Measurements from ENCODE around the gene PGRMC1.
"Not testable (repeated sequence)": the region's sequence is repeated elsewhere in the genome, so short reads cannot be mapped to it uniquely, and the experiment has no call there.

The PGRMC1 gene

DNA sequence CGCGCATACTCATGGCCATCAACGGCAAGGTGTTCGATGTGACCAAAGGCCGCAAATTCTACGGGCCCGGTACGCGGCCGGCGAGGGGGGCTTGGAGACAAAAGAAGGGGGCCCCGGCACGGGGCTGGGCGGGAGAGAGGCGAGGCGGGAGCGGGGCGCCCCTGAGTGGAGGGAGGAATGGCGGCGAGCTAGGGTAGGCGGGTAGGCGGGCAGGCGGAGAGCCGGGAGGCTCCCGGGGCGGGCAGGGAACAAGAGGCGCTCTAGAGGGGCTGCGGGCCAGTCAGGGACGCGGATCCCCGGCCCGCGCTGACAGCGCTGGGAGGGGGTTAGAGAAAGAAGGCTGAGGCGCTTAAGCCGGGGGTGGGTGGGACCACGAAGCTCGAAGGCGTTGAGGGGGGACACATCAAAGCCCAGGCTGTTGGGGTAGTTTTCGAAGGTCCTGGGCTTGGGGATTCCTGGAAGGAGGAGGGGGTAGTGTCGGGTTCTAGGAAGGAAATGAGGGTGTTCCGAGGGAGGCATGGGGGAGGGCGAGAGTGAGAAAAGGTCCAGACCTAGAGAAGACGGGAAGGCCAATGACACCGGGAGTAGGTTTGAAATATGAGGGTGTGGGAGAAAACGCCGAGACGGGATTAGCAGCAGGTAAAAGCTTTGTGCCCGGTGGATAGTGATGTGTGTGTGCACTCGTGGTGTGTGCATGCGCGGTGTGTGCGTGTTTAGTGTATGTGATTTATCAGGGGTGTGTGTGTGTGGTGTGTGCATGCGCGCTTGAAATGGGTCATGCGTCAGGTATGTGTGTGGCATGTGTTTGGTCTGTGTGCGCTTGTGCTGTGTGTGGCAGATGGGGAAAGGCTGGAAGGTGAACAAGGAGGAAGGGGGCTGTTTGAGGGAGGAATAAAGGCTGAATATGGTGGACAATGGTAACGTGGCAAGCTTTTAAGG is 807 bp downstream of the PGRMC1 start:
- FAIRE-seq: no peak

DNA sequence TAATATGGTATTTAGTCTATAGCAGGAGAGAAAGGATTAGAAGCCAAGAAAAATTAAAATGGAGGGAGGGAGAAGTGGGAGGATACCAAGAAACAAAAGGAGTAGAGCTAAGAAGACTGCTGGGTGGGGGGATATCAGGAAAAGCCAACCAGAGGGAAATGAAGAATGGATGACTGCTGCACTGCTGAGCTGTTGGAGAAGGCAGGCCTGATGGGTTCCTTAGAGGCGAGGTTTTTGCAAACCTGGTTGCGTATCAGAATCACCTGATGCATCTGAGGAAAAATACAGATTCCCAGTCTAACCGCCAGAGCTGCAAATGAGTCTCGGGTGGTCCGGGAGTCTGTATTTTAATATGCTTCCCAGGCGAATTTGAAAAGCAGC is 1.5 kb downstream of the PGRMC1 start:
- no peak for FAIRE-seq

DNA sequence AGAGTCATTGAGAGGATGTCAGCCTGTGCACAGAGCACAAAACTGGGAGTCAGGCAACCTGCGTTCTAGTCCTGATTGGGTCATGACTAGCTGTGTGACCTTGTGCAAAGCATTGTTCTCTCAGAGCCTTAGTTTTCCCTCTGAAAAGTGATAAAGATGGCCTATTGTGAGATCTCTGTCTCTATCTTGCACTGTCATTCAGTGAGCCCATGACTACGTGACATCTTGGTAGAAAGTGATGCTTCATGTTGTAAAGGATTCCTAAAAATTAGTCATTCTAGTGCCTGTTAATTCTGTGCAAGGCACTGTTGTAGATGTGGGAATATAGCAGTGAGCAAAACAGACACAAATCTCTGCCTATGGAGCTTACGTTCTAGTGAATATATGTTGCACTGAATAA is 2.5 kb downstream of the PGRMC1 start:
- FAIRE-seq: no peak

DNA sequence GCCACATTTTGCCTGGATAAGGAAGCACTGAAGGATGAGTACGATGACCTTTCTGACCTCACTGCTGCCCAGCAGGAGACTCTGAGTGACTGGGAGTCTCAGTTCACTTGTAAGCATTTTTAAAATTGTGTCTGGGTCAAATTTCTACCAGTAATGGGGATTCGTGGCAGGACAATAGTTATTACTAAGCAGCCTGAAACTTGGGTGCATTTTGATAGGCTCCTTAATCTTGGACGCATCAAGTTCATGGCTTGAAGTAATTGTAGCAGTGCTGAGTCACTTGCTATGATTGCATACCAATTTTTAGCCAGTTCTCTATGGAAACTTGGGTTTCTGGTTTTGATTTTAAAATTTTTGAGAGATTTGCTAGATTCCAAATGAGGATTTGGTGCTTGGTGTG is 4.3 kb downstream of the PGRMC1 start:
- no peak for FAIRE-seq

DNA sequence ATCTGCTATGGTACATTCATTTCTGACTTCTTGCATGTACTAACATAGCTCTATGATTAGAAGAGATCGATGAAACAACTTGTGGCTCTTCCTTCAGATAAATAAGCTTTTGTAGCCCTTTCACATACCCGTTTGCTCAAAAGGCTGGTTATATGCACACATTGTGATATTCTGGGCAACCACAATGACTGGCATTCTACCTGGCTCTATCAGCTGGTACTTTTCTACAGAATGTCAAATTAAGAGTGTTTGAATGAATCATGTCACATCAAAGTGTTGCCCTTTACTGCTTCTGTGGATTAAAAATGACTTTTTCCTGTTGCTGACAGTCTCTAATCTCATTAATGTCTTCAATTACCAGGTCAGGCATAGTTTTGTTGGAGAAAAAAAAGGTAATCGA is 11.6 kb downstream of the PGRMC1 start:
- FAIRE-seq: no peak

DNA sequence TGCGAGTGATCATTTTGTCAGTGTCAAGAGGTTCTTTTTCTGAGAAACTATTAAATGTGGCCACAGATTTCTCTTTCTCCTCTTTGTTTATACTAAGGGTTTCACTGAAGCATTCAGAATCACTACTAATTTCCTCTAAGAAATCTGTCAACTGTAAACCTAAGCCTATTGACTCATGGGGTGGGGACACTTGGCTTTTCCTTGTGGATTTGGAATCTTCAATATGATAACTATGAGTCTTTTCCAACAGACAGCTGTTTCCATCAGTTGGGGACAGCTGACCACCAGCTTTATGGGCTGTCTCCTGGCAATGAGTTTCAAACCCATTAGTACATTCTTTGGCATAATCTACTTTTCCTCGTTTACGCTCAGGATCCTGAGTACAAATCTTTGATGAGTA is 13.8 kb downstream of the PGRMC1 start:
- no peak for FAIRE-seq

DNA sequence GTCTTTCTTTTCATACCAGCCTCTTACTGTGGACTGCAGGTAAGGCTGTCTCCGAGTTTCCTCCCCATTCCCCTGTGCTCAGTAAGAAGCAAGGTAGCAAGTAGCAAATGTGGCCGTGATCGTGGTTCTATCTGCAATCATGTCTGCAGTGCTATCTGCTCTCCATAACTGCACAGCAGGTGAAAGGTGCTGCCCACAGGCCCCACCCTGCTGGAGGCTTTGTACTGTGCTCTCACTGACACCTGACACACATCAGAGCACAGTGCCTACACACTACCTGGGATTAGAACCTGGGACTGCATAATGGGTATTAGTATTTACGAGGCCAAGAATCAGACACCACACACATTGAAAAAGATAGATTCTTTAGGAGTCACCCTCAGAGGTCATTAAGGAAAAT is 15.3 kb downstream of the PGRMC1 start:
- no peak for FAIRE-seq

DNA sequence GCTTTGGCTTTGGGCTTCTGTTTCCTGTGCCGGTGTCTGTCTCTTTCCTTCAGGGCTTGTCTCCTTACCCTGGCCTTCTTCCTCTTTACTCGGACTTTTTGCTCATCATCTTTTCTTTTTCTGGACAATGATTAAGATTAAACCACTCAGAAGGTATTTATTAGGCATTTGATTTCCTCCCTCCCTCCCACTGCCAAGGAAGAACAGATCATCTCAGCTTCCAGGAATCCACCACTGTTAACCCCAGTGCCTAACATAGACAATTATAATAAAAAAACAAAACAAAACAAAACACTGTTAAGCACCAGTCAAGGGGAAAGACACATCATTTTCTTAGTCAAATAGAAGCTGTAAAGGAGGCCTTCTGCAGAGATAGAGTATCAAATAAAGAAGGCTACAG is 16.6 kb downstream of the PGRMC1 start:
- no peak for FAIRE-seq

DNA sequence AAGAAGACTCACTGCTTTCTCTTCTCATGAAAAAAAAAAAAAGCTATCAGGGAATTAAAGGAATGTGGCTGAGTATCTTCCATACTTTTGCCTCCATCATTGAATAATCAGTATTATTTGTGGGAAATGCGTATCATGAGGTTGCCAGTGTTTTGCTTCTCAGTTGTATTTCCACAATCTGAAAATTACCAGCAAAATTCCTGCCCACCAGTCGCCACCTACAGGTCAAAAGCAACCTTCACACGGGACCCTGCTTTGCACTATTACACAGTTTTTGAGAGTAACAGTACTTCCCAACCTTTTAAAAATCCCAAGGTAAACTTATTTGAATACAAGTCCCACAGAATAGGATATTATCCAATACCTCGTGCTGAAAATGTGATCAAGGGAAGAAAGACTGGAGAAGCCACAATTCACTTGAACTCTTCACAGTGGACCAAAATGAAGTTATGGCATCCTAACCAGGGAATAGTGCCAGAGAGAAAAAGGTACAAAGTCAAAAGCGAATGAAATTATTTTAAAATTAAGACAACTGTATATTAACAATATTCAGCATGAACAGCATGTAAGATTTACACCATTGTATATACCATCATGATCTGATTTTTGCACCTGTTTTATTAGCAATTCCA is 30.4 kb downstream of the PGRMC1 start:
- peak; percentile 88 for FAIRE-seq

DNA sequence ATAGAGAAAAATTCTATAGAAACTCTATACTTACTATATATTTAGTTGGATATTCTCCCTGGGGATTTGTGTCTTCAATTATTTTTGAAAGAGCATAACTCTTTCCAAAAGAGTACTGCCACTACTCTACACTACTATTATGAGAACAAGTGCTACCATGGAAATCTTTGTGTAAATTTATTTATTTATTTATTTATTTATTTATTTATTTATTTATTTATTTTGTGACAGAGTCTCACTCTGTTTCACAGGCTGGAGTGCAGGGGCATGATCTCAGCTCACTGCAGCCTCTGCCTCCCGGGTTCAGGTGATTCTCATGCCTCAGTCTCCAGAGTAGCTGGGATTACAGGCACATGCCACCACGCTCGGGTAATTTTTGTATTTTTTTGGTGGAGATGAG is 31.0 kb downstream of the PGRMC1 start:
- not testable (repeated sequence) for FAIRE-seq

DNA sequence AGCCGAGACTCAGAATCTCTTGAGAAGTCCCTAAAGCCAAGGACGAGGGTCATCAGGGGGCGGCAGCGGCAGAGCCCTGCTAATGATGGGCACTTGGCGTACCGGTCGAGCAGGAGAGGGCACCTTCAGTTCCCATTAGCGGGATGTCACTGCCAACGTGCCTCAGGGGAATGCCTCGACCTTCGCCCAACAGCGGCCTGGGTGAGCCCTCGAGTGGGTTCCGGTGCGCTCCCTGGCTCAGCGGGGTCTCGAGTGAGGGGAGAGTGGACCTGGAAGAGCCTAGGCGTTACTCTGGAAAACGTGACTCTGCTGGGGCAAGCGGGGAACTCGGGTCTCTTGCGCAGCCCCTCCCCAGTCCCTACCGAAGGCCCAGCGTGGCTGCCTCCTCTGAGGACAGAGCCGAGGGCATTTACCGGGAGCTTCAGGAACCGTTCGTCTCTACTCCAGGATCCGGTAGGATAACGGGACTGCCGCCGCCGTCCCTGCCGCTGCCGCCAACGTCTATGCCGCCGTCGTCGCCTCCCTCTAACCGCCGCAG is 36.9 kb downstream of the PGRMC1 start:
- no peak for FAIRE-seq

DNA sequence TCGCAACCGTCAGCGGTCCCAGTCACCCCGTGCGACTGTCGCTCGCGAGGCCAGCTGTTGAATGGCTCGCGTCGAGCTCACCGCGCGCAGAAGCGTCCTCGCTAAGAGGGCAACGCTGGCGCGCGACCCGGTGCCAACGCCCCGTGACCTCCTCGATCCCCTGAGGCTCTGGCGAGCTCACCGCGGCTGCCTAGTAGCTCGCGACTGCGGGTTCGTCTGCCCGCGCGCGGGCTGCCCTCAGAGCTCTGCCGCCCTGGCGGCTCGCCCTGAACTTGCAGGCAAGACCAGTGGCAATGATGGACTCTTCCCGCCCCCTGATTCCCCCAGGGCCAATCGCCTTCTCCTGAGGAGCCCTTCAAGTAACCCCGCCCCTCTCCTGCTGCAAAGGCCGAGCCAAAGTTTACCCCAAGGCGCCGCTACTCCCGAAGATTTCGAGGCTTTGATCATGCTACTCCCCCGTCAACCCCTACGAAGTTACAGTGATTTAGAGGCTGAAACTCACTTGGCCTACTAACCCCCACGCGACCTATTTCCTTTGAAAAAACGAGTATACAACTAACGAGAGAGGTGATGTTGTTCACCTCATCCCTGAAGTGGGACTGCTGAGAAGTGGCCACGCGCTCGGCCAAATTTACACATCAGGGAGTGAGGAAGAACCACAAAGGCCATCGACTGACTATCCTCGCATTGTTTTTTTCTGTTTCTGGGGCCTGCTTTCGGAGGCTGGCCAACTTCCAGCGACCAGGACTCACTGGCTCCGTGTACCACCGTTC is 37.5 kb downstream of the PGRMC1 start:
- FAIRE-seq: no peak

DNA sequence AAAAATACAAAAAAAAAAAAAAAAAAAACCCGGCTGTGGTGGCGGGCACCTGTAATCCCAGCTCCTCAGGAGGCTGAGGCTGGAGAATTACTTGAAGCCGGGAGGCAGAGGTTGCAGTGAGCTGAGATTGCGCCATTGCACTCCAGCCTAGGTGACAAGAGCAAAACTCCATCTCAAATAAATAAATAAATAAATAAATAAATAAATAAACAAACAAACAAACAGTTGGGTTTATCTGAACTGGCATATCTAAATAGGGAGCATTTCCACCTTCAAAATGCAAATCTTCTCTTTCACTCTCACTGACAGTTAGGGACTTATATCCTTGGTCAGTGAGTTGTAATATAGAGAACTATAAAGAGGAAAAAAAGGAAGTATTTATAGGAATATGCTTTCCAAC is 46.3 kb downstream of the PGRMC1 start:
- not testable (repeated sequence) for FAIRE-seq

DNA sequence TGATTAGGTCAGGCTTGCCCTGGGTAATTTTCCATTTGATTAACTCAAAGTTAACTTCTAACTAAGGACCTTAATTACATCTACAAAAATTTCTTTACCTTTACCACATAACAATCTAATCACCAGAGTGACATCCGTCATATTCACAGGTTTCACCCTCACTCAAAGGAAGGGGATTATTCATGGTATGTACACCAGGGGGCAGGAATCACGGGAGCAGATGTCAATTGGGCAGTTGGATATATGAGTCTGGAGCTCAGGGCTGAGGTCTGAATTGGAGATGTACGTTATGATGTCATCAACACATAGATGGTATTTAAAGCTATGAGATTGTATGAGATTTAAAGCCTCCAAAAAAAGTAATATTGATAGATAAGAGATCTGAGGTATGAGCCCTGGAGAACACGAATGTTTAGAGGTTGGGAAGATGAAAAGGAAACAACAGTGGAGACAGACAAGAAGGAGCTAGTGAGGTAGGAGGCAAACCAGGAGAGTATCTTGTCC is 52.9 kb downstream of the PGRMC1 start:
- no peak for FAIRE-seq

DNA sequence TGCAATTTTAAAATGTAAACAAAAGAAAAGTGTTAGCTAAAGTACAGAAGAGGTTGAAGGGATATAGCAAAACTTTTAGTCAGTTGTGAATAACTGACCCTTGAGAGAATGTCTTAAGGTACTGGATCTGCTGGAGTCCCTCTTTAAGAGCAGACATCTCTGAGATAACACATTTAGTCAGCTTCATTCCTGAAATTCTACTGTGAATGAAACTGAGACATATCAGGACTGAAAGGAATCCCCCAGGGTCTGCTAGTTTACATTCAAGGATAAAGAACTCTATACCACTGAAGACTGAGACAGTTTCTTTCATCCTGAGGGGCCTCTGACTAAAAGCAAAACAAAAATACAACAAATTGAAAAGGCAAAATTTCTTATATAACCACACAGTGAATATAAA is 54.4 kb downstream of the PGRMC1 start:
- no peak for FAIRE-seq

DNA sequence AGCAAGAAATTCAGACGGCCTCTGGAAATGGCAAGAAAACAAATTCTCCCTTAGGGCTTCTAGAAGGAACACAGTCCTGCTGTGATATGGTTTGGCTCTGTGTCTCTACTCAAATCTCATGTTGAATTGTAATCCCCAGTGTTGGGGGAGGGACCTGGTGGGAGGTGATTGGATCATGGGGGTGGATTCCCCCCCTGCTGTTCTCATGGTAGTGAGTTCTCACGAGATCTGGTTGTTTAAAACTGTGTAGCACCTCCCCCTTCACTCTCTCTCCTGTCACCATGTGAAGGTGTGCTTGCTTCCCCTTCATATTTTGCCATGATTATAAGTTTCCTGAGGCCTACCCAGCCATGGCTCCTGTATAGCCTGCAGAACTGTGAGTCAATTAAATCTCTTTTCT is 55.2 kb downstream of the PGRMC1 start:
- not testable (repeated sequence) for FAIRE-seq

DNA sequence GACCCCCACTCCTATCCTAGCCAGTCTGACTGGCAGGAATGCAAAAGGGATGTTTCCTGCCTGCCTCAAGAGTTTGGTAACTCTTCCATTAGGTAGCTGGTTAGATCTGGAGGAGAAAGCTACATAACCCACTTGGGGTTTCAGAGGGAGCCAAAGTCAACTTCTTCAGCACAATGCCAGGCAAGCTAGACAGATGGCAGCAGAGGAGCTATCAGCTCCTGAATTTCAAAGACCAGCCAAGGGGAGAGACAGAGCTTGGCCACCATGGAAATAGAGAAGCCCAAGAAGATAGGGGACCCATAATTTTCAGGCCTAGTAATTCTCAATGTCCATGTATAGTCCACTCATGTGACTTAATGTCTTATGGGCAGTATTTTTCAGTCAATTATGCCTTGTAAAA is 56.4 kb downstream of the PGRMC1 start:
- FAIRE-seq: no peak

Data from G401.6 (cell line).